NCI-H1436 (cell line): ENCODE results near the gene RAD50.
"Not testable (repeated sequence)": the region's sequence is repeated elsewhere in the genome, so short reads cannot be mapped to it uniquely, and the experiment has no call there.

Source experiments
- DNase-seq: peaks from one replicate; lab custom pipeline; 2025; lab: John Stamatoyannopoulos, UW

RAD50 gene

GRCh38 chr5:132557478-132558172 lies 848 bp downstream of the RAD50 start:
- peak; percentile 12 for DNase-seq

DNA sequence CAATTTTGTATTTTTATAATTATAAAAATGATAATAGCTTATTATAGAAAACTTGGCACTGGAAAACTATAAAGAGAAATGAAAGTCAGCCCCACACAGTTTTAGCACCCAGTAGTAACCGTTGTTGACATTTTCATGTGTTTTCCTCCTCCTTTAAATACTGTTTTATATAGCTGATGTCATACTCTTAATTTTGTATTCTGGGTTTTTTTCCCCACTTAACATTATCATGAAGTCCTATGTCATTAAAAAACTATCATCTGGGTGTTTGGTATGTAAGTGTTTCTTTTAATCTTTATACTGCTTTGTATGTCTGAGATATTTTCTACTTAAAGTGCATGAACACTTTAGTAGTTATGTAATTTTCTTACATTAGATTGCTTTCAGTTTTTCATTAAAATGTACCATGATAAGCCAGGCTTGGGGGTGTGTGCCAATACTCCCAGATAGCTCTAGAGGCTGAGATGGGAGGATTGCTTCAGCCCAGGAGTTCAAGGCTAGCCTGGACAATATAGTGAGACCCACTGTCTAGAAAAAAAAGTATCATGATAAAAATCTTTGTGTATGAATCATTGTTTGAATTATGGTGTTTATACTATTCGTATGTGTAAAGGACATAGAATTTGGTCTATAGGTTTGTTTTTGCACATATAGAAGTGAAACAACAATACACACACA lies 2.7 kb downstream of the RAD50 start:
- no peak for DNase-seq

DNA sequence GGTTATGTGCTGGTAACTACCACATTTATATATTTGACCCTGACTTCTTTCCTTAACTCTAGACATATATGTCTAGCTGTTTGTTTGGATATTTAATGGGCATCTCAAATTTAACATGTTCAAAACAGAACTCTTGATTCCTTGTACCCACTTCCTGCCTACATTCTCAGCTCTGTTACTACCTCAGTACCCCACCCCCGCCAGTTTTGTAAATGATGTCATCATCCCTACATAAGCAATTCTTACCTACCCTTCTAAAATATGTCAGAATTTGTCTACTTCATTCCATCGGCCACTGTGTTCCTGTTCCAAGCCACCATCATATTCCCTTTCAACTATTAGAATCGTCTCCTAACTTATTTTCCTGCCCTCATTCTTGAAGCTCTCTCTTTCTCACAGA lies 4.8 kb downstream of the RAD50 start:
- DNase-seq = no peak

DNA sequence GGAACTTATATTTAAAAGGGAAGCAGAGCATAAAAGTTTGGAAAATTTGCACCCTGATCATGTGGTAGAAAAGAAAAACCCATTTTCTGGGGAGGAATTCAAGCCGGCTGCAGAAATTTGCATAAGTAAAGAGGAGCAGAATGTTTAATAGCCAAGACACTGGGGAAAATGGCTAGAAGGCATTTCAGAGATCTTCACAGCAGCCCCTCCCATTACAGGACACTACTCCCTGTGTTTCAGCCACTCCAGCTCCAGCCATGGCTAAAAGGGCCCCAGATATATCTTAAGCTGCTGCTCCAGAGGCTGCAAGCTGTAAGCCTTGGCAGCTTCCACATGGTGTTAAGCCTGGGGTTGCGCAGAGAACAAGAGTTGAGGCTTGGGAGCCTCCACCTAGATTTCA lies 7.8 kb downstream of the RAD50 start:
- DNase-seq = not testable (repeated sequence)

GRCh38 chr5:132566657-132567056 lies 9.9 kb downstream of the RAD50 start:
- DNase-seq = no peak

DNA sequence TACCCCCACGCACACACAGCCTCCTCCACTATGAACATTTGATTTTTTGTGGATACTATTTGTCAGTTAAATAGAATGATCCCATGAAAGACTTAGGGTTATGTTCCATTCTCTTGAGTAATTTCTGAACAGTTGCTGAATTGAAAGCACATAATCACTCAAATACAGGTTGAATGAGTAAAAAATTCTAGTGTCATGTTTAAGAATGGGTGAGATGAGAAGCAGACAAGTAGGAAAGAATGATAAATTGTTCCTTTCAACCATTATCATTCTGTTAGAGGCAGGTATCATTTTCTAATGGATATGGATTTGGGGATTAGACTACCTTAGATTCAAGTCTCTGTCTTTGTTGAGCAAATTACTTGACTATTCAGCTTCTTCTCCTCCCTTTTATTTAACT lies 19.3 kb downstream of the RAD50 start:
- no peak for DNase-seq

DNA sequence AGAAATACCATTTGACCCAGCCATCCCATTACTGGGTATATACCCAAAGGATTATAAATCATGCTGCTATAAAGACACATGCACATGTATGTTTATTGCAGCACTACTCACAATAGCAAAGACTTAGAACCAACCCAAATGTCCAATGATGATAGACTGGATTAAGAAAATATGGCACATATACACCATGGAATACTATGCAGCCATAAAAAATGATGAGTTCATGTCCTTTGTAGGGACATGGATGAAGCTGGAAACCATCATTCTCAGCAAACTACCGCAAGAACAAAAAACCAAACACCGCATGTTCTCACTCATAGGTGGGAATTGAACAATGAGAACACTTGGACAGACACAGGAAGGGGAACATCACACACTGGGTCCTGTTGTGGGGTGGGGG lies 27.8 kb downstream of the RAD50 start:
- not testable (repeated sequence) for DNase-seq

GRCh38 chr5:132586063-132586462 lies 29.3 kb downstream of the RAD50 start:
- DNase-seq = no peak

DNA sequence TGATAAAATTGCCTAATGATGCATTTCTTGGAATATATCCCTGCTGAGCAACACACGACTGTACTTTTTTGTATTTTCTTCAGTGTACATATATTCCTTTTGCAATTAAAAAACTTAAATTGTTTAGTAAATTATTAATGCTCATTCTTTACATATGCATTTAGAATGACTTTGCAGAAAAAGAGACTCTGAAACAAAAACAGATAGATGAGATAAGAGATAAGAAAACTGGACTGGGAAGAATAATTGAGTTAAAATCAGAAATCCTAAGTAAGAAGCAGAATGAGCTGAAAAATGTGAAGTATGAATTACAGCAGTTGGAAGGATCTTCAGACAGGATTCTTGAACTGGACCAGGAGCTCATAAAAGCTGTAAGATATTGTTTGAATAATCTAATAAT lies 32.7 kb downstream of the RAD50 start:
- DNase-seq = no peak

- no peak for DNase-seq
Measured at GRCh38 chr5:132591145-132591544, 34.4 kb downstream of the RAD50 start.

DNA sequence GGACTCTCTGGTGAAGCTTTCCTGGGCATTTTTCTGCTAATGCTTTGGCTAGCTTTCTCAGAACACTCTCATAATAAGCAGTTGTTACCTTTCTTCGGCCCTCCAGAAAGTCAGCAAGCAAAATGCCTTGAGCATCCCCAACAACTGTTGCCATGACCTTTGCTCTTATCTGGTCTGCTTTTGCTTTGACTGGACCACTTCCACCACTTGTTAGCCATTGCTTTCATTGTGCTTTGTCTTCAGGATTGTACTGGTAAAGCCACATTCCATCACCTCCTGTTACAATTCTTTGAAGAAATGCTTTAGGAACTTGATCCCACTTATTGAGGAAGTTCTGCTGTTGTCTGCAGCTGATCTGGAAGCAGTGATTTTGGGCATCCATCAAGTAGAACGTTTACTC lies 35.7 kb downstream of the RAD50 start:
- no peak for DNase-seq

DNA sequence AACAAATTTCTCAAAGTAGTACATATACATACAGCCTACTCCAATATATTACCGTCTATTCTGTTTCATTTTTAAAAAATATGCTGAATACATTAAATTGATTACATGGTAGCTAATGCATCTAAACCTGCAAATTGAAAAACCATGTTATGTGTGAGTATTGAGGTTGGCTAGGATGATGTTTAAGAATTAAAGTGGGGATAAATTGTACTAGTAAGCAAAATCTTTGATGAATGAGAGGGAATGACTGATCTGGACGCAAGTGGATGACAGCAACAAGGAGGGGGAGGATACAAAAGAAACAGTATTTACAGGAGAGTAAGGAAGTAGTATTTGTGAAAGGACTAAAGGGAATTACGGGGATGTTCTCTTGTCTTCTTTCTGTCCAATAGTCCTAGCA lies 37.4 kb downstream of the RAD50 start:
- DNase-seq = no peak

DNA sequence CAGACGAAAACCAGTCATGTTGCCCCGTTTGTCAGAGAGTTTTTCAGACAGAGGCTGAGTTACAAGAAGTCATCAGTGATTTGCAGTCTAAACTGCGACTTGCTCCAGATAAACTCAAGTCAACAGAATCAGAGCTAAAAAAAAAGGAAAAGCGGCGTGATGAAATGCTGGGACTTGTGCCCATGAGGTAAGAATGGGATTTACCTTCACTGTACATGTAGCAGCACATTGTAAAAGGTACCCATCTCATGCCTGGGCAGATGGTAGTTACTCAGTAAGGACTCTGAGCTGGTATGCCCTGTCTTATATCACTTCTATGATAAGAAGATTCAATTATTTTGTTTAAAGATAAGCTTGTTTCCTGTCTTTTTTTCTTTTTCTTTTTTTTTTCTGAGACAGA lies 38.8 kb downstream of the RAD50 start:
- DNase-seq = no peak

DNA sequence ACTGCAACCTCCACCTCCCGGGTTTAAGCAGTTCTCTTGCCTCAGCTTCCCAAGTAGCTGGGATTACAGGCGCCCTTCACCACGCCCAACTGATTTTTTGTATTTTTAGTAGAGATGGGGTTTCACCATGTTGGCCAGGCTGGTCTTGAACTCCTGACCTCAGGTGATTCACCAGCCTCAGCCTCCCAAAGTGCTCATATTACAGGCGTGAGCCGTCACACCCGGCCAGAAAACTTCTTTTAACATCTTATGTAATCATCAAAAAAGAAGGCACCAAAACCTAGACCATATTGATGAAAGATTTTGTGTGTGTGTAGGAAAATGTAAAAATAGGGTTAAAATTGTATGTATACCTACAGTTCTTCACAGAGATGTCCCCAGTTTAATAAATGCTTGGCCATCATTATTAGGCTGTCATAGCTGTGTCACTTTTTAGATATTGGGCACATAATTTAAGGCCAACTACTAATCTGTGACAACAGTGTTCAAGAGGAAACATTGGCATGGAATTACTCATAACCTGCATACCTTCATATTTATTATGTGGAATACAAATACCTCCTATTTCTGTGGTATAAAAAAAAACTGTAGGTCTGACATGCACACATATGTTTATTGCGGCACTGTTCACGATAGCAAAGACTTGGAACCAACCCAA lies 44.4 kb downstream of the RAD50 start:
- DNase-seq = no peak

DNA sequence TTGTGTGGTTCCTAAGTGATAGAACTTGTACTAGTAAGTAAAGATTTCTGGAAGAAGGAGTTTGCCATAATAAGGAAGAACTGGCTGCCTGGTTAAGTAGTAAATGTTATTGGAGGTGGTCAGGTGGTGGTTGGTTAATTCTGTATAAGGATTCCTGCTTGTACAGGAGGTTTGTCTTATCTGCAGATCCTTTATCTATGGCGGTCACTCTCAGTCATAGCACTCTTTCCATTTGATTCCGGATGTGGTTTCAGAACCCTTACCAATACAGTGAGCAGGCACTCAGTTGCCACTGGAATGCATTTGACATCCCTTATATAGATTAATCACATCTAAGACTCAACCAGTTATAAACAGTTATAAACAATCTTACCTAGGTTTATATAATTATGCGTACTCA lies 50.3 kb downstream of the RAD50 start:
- DNase-seq = no peak

DNA sequence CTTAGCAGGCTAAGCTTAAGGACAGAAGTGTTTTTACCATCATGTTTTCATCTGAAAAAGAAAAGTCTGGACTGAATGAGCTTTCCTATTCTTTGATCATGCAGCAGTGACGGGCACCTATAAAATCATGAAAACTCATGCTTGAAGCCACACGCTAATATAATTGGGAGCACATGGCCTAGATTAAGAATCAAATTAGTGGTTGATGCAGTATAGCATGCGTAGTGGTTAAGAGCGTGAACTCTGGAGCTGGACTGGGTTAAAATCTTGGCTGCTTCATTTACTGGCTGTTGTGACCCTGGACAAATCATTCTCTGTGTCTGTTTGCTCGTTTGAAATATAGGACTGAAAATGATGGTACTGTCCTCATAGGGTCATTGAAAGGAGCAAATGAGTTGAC lies 51.3 kb downstream of the RAD50 start:
- no peak for DNase-seq

GRCh38 chr5:132611965-132612364 lies 55.2 kb downstream of the RAD50 start:
- DNase-seq = no peak

DNA sequence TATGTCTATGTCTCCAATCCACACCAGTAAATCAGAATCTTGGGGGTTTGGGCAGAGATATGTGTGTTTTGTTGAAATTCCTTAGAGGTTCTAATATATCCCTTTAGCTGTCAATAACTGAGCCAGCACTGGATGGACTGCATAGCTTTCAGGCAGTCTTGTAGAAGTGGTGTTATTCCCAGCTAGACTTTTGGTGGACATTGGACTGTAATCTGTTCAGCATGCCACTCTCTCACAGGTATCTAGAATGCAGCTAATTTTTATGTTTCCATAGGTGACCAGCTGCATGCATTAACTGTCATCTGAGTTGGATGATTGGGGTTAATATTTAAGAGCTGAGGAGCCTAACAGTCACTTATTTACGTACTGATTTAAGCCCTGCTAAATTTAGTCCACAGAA lies 56.1 kb downstream of the RAD50 start:
- DNase-seq = no peak

DNA sequence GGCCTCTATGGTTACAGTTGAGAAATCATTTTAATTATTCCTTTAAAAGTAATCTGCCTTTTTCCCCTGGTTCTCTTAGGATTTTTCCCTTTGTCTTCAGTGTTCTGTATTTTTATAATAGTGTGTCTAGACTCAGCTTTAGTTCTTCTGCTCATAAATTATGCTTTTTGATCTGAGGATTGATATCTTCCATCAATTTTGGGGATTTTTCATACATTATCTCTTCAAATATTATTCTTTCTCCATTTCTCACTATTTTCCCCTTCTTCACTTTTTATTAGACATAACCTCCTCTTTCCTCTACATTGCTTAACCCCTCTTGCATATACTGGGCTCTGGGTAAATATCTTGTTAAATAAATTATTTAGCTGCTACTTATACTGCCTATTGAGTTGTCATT lies 64.9 kb downstream of the RAD50 start:
- DNase-seq = no peak

DNA sequence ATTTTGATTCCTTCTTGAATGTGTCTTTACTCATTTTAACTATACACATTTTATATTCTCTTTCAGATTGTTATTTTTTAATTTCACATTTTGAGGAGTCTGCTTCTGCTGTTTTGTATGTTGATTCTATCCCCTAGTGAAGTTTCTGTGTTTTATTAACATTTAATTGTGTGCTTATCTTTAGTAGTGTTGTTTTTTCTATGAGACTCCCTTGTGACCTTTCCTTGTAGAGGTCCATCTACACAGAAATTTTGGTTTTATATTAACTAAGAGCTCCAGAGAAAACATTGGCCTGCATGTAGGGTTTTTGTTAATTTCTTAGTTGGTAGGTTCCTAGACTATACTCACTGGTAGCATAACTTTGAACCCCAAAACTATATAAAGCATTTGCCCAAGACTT lies 65.8 kb downstream of the RAD50 start:
- no peak for DNase-seq

GRCh38 chr5:132627470-132627869 lies 70.7 kb downstream of the RAD50 start:
- no peak for DNase-seq

DNA sequence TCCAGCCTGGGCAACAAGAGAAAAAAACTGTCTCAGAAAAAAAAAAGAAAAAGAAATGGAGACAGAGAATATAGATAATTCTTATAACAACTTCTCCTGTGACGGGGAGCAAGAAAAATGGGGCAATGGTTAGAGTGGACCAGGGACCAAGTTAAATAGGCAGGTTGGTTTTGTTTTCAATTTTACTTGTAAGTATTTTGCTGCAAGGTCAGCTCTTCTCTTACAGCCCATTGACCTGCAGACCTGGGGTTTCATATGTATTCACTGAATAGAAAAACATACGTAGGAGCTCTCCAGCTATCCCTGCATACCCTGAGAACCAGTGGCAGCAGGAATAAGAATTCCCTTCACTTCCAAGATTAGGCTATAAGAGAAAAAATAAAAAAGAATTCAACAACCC lies 72.0 kb downstream of the RAD50 start:
- DNase-seq = no peak

DNA sequence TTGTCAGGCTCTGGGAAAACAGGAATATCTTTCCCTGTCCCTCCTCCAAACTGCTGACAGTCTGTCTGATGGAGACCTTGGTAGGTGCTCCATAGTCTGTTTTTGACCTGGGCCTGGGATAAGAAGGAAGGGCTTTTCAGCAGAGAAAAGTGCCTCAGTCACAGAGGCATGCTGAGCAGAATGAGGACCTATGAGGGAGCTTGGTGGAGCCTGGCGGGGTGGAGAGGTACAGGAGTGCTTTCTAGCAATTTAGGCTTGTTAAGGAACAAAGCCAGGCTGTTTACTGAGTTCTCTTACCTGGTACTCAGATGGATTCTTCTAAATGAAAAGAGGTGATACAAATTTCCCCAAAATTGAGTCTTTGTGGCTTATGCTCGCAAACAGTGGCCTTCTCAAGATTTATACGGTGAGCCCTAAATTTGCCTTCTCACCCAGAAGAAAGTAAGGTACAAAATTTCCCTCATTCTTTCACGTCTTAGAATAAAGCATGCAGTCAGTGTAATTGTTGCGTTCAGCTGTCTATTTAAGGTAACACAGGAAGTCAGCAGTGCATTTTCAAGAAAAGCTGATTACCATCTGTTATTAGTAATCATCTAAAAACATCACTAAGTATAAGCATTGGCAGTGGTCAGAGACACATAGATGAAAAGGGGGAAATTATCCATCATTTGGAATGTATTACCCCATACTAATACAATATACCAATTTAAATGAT lies 72.6 kb downstream of the RAD50 start:
- DNase-seq = peak; percentile 64
